GM21367 (cell line): ENCODE measurements around the gene RNF13.

ENCODE experiments used
- ATAC-seq: cut with Tn5 transposase; IDR thresholded peaks from one replicate; pipeline ENCODE4 v1.9.1; 2021; ENCODE audit not compliant: unreplicated experiment

Gene RNF13

DNA sequence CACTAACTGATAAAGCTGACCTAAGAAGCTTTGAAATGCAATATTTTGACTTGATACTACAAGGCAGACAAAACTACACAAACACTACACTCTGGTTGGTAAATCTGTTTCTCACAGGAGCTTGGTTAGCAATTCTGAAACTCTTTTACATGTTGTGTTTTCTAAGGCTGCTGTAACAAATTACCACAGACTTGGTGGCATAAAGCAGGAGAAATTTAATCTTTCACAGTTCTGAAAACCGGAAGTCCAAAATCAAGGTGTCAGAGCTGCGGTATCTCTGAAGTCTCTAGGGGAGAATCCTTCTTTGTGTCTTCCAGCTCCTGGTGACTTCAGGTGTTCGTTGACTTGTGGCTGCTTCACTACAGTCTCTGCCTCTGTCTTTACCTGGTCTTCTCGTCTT, 170.6 kb downstream of the RNF13 start:
- ATAC-seq = no peak

DNA sequence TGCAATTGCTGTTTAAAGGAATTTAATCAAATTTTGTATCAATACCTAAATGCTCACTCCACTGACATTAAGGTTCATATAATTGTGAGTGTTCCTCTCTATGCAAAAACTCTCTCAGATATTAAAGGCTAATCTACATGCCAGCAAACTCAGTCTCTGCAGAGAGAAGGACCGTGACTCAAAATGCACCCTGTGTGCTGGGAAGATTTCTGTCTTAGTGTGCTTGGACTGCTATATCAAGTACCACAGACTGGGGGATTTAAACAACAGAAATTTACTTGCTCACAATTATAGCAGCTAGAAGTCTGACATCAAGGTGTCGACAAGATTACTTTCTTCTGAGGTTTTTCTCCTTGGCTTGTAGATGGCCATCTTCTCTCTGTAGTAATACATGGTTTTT, 176.3 kb downstream of the RNF13 start:
- no peak for ATAC-seq

DNA sequence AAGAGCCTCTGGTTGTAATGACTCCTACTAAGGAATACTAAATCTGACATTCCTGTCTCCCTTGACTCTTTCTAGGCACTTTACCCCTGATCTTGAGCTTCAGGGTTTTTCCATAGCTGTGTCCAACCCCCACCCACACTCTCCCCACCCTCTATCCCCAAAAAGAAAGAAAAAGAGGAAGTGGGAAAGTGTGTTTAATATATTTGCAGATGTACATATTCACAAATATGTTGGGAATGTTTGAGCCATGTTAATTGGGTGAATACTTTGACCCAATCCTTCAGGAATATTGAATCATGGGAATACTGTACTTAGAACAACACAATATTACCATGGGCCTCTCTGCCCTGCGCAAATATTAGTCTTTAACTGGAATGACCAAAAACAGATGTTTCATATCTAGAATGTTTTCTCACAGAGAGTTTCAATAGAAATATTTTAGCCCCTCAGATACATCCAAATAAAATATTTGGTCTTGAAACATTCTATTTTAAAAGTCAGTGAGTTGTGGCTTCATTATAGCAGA, 177.5 kb downstream of the RNF13 start:
- no peak for ATAC-seq

DNA sequence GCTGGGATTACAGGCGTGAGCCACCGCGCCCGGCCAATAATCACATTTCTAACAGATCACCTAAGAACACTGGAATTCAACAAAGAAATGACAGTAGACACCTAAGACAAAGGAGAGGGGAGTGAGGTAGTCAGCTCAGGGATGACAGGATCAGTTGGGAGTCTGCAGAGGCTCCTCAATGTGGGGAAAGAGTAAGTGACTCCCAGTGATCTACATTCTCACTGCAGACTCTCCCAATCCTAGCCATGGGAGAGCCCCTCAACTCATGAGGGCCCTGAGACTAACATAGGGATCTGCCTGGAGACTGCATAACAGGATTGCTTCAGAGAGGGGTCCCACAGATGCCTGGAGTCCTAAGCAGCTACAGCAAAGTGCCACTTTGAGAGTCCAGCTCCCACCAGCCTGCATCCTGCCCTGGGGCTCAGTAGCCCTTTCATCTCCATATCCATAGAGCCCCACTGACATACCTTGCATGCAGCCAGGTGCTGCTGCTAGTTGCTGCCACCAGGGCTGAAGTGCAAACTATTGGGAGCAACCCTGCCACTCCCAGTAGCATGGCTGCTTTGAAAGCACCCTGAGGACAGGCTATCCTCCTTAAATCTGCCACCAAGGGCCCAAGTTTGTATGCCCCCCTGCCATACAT, 179.5 kb downstream of the RNF13 start:
- no peak for ATAC-seq

DNA sequence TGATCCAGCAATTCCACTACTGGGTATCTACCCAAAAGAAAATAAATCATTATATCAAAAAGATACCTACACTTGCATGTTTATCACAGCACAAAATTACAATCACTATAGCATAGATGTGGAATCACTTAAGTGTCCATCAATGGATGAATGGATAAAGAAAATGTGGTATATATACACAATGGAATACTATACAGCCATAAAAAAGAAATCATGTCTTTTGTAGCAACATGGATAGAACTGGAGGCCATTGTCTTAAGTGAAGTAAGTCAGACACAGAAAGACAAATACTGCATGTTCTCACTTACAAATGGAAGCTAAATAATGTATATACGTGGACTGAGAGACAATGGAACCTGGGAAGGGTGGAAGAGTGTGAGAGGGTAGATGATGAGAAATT, 185.9 kb downstream of the RNF13 start:
- no peak for ATAC-seq

DNA sequence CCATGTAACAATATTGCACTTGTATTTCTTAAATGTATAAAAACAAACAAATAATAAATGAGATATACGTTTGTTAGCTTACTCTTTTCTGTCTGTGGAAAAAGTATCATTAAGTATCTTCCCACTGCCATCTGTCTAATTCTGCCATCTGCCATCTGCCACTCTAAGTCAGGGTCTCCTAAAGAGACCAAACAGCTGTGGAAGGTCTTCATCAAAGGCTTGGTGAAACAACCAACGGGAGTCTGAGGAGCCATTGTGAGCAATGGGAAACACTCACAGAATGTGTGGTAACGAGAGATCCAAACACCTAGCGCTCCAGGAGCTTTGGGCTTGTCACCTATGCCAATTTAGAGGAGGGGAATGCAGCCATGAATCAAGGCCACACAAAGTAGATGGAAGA, 186.4 kb downstream of the RNF13 start:
- ATAC-seq = no peak

DNA sequence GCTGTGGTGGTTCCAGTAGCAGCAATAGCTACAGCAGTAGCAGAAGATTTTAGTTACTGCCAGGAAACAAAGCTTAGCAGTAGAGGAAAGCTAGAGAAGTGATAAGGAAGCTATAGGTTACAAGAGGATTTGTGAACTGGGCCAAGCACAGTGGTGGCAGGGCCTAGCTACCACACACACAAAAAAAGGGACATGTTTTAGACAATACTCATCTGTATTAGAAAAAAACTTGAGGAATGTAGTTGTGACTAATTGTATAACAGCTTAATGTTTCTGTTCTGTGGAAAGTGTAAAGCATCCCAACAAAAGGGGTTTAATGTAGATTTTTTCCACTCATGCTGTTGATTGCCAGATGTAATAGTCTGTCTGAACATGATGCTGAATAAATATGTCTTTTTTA, 187.6 kb downstream of the RNF13 start:
- ATAC-seq = no peak

DNA sequence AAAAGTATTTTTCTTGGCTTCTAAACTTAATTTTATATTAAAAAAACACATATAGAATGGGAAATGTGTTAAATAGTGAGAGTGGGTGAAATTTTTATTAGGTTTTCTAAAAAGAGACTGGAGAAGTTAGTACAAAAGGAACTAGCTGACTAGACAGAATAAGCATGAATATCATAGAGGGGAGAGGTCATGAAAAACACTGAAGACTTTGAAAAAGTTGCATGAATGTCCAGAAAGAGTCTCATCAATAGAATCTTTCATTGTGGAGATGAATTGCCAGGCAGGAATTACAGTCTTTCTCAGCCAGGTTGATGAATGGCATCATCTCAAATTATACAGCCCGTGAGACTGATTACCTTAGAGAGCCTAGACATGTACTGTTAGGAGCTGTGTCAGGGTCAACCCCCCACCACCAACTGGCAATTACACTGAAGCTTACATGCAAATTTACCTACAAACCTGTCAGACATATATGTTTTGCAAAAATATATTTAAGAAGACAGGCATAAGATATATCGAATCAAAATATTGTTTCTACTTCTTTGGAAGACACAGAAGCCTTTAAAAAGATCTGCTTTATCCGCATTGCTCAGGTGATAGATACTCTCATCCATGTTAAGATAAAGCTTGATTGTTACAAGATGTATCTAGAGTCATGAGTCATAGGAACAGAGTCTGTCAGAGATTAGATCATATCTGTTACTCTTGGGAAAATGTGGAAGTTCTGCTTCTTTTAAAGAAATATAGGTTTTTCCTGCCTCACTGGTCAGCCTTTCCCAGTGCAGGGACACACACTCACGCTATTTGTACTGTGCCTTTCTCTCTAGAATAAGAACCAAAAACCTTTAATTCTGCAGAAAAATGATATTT, 192.5 kb downstream of the RNF13 start:
- ATAC-seq = no peak

DNA sequence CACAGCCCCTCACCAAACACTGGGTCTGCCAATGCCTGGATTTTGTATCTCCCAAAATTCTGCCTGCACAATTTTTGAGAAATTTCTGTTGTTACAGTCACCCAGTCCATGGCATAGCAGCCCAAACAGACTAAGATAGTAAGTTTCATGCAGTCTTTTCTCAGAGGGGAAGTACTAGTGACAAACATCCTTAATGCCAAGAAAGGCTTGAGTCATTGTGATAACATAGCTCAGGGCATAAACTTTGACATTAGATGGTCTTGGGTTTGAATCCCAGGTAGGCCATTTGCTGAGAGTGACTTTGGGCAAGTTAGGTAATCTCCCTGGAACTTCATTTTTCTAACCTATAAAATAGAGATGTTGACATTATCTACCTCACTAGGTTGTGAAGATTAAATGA, 193.8 kb downstream of the RNF13 start:
- ATAC-seq = no peak
